NK-92 (cell line): ENCODE measurements around the gene ERVK3-1.

ENCODE experiments used
- DNase-seq: peaks from one replicate; lab custom pipeline; 2025; ENCODE audit not compliant: unreplicated experiment; lab: John Stamatoyannopoulos, UW

ERVK3-1 gene

DNA sequence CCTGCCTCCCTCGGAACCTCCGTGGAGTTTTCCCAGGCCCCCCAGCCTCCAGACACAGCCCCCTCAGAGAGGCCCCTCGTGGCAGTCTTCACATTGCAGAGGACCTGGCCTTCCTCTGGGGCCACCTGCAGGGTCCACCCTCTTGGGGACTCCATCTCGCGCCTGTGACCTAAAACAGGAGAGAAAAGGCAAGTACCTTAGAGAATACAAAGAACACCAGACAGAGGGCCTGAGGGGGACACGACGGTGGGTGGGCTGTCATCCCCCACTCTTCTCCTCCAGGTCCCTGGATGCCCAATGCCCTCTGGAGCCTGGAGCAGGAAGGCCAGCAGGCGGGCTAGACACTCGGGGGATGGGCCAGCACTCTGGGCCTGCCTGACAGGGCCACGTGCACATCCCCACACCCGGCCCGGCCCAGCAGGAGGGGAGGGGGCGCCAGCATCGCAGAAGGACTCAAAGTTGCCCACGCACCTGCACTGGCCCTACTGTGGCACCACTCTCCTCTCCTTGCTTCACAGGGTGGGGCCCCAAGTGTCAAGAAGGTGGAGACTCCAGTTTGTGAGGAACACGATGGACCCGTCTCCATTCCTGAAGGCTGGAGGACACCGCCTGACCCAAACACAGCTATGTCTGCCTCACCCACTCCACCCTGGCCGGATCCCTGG lies 52.4 kb downstream of the ERVK3-1 start:
- DNase-seq = no peak

DNA sequence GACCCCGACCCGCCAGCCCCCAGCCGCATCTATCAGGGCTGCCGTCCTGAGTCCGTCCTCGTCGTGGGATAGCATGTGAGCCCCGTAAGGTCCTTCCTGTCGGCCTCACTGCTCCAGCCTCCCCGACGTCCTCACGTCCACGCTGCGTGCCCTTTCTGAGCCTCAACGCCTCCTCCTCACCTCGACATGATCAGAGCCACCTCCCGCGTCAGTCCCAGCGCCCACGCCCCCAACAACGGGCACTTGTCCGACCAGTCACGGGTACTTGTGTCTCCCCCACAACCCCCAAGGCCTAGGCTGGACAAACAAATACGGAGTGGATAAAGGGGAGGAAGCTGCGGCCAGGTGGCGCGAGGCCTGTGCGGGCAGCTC lies 56.7 kb downstream of the ERVK3-1 start:
- DNase-seq = no peak

DNA sequence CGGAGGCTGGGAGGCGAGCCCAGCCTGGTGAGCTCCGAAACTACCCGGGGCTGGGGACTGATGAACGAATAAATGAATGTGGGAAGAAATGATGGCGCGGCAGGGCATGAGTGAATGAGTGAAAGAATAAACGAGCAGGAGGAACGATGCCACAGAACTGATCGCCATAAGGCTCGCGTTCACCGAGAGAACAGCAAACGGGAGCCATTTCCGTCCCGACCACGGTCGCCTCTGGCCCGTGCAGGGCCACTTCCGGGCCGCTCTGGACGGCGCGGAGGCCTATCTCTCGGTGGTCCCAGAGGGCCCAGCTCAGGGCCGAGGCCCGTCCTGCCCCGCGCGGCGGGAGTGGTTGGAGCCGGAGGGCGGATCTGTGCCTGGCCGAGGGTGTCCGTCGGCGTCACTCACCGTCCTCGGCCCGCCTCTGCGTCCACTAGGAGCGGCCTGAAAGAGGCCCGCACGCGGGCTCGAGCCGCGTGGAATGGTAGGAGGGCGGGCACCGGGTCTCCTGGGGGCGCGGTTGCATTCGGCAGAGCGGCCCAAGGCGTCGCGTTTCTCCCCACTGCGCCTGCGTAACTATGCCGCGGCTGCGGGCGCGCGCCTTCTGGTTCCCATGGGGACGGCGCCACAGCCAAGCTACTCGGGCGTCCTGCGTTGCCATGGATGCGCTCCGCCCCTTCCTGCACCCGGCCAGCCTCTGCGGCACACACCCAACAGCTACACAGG lies 57.3 kb downstream of the ERVK3-1 start, which contains the start of gene ZNF497:
Gene ZNF497 (minus strand): TSS at position 480 of the 723 bp plus-strand sequence. CDS start 5,116 bp downstream, outside the sequence.
- DNase-seq = peak; percentile 63

- DNase-seq = no peak
These were observed 59.0 kb downstream of the ERVK3-1 start for GRCh38 chr19:58364146-58364545.
